PC-9 (cell line): ENCODE results near the gene GOLIM4.

Experiments used
- EZH2 ChIP-seq: fragments of 200-600 bp; sonication (generic); IDR thresholded peaks from 2 replicates; pipeline ENCODE4 v1.8.0; 2017; ENCODE audit warnings: antibody characterized with exemption, low read depth
- TF ChIP-seq, protein P1 (sequence below): fragments of 200-600 bp; sonication (generic); conservative IDR thresholded peaks from 2 replicates; pipeline ENCODE4 v1.6.1; 2017; ENCODE audit warnings: mixed run types, antibody characterized with exemption, mild to moderate bottlenecking, moderate library complexity

DNA sequence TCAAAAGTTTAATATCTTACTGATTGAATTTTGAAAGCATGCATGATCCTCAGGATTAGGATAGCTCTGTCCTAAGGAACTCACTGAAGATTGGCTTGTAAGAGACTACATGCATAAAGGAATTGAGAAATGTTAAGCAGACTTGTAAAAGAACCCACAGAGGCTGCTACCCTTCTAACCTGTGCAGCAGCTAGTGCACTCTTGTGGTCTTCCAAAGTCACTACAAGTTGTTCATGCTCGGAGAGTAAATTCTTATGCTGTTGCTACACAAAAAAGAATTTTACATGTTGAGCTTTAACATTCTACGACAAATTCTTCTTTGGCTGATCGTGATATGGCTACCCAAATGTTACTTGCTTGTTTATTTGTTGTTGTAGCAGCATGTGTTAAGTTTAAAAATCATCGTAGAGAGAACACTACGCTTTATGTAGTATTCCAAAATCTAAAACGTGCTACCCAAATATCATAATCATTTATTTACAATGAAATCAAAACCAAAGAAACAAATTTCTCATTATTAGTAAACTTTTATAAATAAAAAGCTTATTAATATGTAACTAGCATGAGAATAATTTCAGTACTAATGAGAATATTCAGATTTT is 55.0 kb downstream of the GOLIM4 start:
- TF ChIP-seq, protein P1, sequence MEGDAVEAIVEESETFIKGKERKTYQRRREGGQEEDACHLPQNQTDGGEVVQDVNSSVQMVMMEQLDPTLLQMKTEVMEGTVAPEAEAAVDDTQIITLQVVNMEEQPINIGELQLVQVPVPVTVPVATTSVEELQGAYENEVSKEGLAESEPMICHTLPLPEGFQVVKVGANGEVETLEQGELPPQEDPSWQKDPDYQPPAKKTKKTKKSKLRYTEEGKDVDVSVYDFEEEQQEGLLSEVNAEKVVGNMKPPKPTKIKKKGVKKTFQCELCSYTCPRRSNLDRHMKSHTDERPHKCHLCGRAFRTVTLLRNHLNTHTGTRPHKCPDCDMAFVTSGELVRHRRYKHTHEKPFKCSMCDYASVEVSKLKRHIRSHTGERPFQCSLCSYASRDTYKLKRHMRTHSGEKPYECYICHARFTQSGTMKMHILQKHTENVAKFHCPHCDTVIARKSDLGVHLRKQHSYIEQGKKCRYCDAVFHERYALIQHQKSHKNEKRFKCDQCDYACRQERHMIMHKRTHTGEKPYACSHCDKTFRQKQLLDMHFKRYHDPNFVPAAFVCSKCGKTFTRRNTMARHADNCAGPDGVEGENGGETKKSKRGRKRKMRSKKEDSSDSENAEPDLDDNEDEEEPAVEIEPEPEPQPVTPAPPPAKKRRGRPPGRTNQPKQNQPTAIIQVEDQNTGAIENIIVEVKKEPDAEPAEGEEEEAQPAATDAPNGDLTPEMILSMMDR = peak; percentile 74
- no peak for TF ChIP-seq EZH2
